ENCODE measurements around the gene REXO4.
A peak's percentile ranks its signal among the peaks of the same experiment; 100 is the strongest.
"Not testable (repeated sequence)": the region's sequence is repeated elsewhere in the genome, so short reads cannot be mapped to it uniquely, and the experiment has no call there.

REXO4 gene

GRCh38 chr9:133417541-133418461, at the start of gene REXO4:
Gene REXO4, minus strand, starts transcription at chr9:133418010. Its CDS starts 166 bp downstream, at chr9:133417844.
- peak; percentile 79 for DNase-seq (ENCODE audit: low spot score)

GRCh38 chr9:133467101-133467500, 49.3 kb upstream of the REXO4 start:
- DNase-seq (ENCODE audit: low spot score) = no peak

GRCh38 chr9:133465984-133466383, 48.2 kb upstream of the REXO4 start:
- DNase-seq (ENCODE audit: low spot score) = no peak

GRCh38 chr9:133464638-133465037, 46.8 kb upstream of the REXO4 start:
- no peak for DNase-seq (ENCODE audit: low spot score)

- DNase-seq (ENCODE audit: low spot score) = no peak
These were observed 46.2 kb upstream of the REXO4 start for GRCh38 chr9:133463864-133464615.

GRCh38 chr9:133463234-133463863, 45.5 kb upstream of the REXO4 start:
- no peak for DNase-seq (ENCODE audit: low spot score)

- DNase-seq (ENCODE audit: low spot score) = no peak
These were observed 44.2 kb upstream of the REXO4 start for GRCh38 chr9:133461975-133462374.

GRCh38 chr9:133460405-133461175, 42.8 kb upstream of the REXO4 start:
- peak; percentile 51 for DNase-seq (ENCODE audit: low spot score)

- peak; percentile 98 for DNase-seq (ENCODE audit: low spot score)
These were observed 41.9 kb upstream of the REXO4 start, which contains the start of gene CACFD1 for GRCh38 chr9:133459476-133460404. Gene CACFD1, plus strand, starts transcription at chr9:133459978. Its CDS starts 89 bp downstream, at chr9:133460067.

GRCh38 chr9:133458643-133459312, 41.0 kb upstream of the REXO4 start:
- DNase-seq (ENCODE audit: low spot score) = no peak

GRCh38 chr9:133457748-133458147, 39.9 kb upstream of the REXO4 start:
- DNase-seq (ENCODE audit: low spot score) = no peak

GRCh38 chr9:133457233-133457632, 39.4 kb upstream of the REXO4 start:
- no peak for DNase-seq (ENCODE audit: low spot score)

GRCh38 chr9:133456409-133456808, 38.6 kb upstream of the REXO4 start:
- no peak for DNase-seq (ENCODE audit: low spot score)

GRCh38 chr9:133455936-133456335, 38.1 kb upstream of the REXO4 start:
- DNase-seq (ENCODE audit: low spot score) = no peak

- no peak for DNase-seq (ENCODE audit: low spot score)
These were observed 37.3 kb upstream of the REXO4 start for GRCh38 chr9:133454943-133455673.

GRCh38 chr9:133454325-133454724, 36.5 kb upstream of the REXO4 start:
- no peak for DNase-seq (ENCODE audit: low spot score)

- peak; percentile 46 for DNase-seq (ENCODE audit: low spot score)
These were observed 35.8 kb upstream of the REXO4 start for GRCh38 chr9:133453651-133454050.

GRCh38 chr9:133452562-133452961, 34.8 kb upstream of the REXO4 start:
- DNase-seq (ENCODE audit: low spot score) = no peak

GRCh38 chr9:133451865-133452264, 34.1 kb upstream of the REXO4 start:
- DNase-seq (ENCODE audit: low spot score) = not testable (repeated sequence)

All from Ammon's horn (tissue), 1 donor.